GM12873 (cell line): ENCODE data around the gene TAF10.

Experiments used
- CTCF ChIP-seq: IDR thresholded peaks from 2 replicates; pipeline ENCODE4 v1.5.1; 2012; ENCODE audit warnings: low read depth, mild to moderate bottlenecking, moderate library complexity, low read length, control low read depth; ENCODE audit not compliant: insufficient read depth; ENCODE audit errors: missing control alignments

The TAF10 gene

GRCh38 chr11:6622261-6623171 lies 10.5 kb upstream of the TAF10 start:
- no peak for TF ChIP-seq CTCF

GRCh38 chr11:6621711-6622211 lies 9.7 kb upstream of the TAF10 start:
- TF ChIP-seq CTCF, result no peak

DNA sequence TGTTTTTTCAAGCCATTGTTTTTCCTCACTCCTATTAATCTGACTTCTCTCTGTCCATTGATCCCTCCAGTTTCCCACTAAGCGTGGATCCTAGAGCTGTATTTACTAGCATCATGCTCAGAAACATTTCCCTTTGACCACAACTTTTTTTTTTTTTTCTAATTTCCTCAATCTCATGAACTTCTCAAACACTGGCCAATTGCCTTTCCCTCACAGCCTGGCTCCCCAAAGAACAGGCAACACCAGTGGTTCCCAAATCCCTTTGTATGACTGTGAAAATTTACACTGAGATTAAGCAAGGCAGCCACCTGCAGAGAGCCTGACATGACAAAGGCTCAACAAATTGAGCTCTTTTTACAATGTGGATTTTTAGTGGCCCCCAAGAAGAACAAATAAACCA lies 8.6 kb upstream of the TAF10 start:
- TF ChIP-seq CTCF, result no peak

DNA sequence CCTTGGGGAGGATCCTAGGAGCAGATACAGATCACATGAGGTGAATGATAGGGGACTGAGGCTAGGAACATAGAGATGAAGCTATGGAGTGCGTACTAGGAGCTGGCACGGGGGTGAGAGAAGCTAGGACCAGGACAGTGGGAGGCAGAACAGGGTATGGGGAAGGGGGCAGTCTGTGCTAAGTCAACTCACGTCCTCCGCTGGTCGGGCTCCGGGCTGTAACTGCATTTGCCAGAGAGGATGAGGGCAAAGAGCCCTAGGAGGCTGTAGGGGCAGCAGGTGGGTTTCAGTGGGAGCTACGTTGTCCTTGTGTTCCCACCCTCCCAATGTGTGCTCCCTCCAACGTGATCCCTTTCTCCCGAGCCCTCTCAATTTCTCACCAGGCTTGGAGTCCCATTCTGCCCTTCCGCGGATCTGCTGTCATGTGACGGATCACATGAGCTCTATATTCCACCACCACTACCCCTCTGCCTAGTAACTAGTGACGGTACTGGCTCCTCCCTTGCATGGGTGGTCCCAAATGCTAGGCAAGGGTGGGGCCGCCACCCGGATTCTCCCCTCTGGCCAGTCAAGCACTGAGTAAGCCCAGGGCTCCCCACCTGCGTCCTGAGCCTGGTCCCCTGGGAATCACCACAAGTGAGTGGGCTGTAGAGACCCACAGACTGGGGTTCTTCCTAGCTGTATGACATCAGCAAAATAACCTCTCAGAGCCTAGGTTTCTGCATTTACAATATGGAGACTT lies 7.2 kb upstream of the TAF10 start, which contains the start of gene TPP1:
TSS of gene TPP1 (minus strand) at position 419 of the 742 bp plus-strand sequence. CDS start at position 397, 22 bp downstream.
- TF ChIP-seq CTCF, result no peak

DNA sequence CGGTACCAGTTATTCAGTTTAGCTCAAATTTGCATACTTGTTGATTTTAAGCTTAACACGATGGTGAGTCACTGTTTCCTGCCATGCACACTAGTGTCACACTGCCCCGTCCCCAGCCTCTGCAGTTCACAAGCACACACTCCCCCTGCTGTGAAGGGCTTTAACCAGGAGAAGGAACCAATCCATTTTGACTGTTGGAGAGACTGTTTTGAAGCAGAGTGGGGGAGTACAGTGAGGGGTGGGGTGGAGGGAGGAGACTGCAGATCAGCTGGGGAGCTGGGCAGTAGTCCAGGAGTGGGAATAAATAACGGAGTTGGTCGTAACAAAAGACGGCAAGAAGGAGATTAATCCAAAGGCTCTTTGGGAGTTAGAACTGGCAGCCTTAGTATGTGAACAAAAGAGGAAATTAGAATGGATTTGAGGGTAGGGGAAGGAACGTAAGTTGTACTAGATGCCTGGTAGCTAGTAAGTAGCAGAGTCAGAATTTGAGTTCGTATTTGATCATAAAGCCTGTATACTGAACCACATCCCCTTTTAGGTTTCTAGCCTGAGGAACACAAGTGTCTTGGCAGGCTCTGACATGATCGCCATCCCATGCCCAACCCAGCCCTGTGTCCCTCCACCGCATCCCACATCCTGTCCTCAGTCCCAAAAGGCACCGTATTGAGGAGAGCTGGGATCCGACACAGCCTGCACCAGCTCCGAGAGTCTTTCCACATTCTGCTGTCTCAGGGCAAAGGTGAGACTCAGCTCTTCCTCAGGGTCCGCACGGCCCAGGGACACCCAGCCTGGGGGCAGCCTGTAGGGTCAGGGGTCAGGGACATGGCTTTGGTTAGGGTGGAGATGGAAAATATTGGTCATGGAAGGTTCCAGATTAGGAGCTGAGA lies 6.3 kb upstream of the TAF10 start:
- TF ChIP-seq CTCF, result no peak

GRCh38 chr11:6617315-6617781 lies 5.3 kb upstream of the TAF10 start:
- TF ChIP-seq CTCF, result no peak
